Measurements from ENCODE around the gene MRPL11. TPM values are rescaled to one million over a fixed set of nuclear protein-coding genes. Genes with fewer than 3 reads are reported as not detected.

The MRPL11 gene
- total and polyA plus RNA-seq, 4 donors: 18.0 to 45.6 (median 32.3) TPM

GRCh38 chr11:66413167-66413566 lies 25.5 kb downstream of the MRPL11 start (continued):
- TF ChIP-seq REST (IDR thresholded peaks at IDR 0.05) (no peak), HNF4G (IDR thresholded peaks at IDR 0.05) (no peak)

GRCh38 chr11:66412110-66412509 lies 26.5 kb downstream of the MRPL11 start:
- TF ChIP-seq CTCF (IDR thresholded peaks at IDR 0.05; ENCODE audit: low read depth, low read length, missing input control): no peak
- no peak for TF ChIP-seq ZBTB33 (IDR thresholded peaks at IDR 0.05)
- TF ChIP-seq HNF4A (conservative IDR thresholded peaks at IDR 0.05): no peak
- TF ChIP-seq GABPA (IDR thresholded peaks at IDR 0.05 in 1 of 2, conservative IDR thresholded peaks at IDR 0.05 in 1 of 2): no peak
- no peak for TF ChIP-seq HNF4G (IDR thresholded peaks at IDR 0.05)
- TF ChIP-seq RXRA (IDR thresholded peaks at IDR 0.05): no peak
- no peak for TF ChIP-seq NR2F2 (IDR thresholded peaks at IDR 0.05)
- TF ChIP-seq FOXA2 (IDR thresholded peaks at IDR 0.05): no peak
- no peak for TF ChIP-seq JUND (IDR thresholded peaks at IDR 0.05)
- TF ChIP-seq EGR1 (IDR thresholded peaks at IDR 0.05; ENCODE audit: low read depth in 2 of 2): no peak
- no peak for TF ChIP-seq RAD21 (IDR thresholded peaks at IDR 0.05)
- TF ChIP-seq ATF3 (IDR thresholded peaks at IDR 0.05): no peak
- no peak for TF ChIP-seq FOXA1 (IDR thresholded peaks at IDR 0.05)
- no peak for TF ChIP-seq TAF1 (conservative IDR thresholded peaks at IDR 0.05)
- TF ChIP-seq SP1 (IDR thresholded peaks at IDR 0.05): no peak
- TF ChIP-seq MAX (IDR thresholded peaks at IDR 0.05): no peak
- no peak for TF ChIP-seq REST (IDR thresholded peaks at IDR 0.05)
- TF ChIP-seq YY1 (IDR thresholded peaks at IDR 0.05): no peak
- Histone ChIP-seq H3K27ac (ENCODE audit: low read depth in 1 of 2, low read length in 2 of 2) (no peak overlapping the region), H3K4me1 (ENCODE audit: control insufficient read depth in 4 of 4, insufficient read depth in 4 of 4, low read length in 3 of 4) (peaks cover 0 to 3% (median 0%) of the 10 kb centered on the region in 4 donors), H3K36me3 (ENCODE audit: control insufficient read depth in 4 of 4, insufficient read depth in 3 of 4, low read depth in 1 of 4, low read length in 3 of 4) (no peaks in the 10 kb centered on the region), H3K9ac (ENCODE audit: low read depth in 1 of 2, low read length in 2 of 2) (no peak overlapping the region), H3K27me3 (ENCODE audit: control insufficient read depth in 4 of 4, insufficient read depth in 4 of 4, low read length in 3 of 4) (peaks cover 0 to 3% (median 2%) of the 10 kb centered on the region in 4 donors), H3K4me3 (ENCODE audit: low read depth in 1 of 3, low read length in 3 of 3) (no peak overlapping the region), H3K9me3 (ENCODE audit: control insufficient read depth in 4 of 4, low read length in 3 of 4) (no peaks in the 10 kb centered on the region)
- DNase-seq (ENCODE audit: low spot score): no peak
- WGBS: 68% methylated on average over 7 of the region's 7 CpGs
